Neutrophil (primary cell): ENCODE results near the gene SETD3.

Experiments
- H3K27ac ChIP-seq: fragments of 200-600 bp; sonication (generic); 2 replicates; pipeline ENCODE4 v1.5.1; 2016; ENCODE audit warnings: mild to moderate bottlenecking, moderate library complexity
- H3K27me3 ChIP-seq: fragments of 200-600 bp; sonication (generic); 2 replicates; pipeline ENCODE4 v1.6.0; 2016; ENCODE audit warnings: mild to moderate bottlenecking
- H3K36me3 ChIP-seq: fragments of 200-600 bp; sonication (generic); 2 replicates; pipeline ENCODE4 v1.5.1; 2017
- H3K4me1 ChIP-seq, 2 experiments: fragments of 200-600 bp in 1 of 2; sonication (generic) in 1 of 2; 1 replicate in 1 of 2; 2 replicates in 1 of 2; pipeline versions ENCODE4 v1.5.1 to v1.6.1; 2013 to 2016; ENCODE audit warnings: low read depth in 1 of 2, low read length in 1 of 2, mild to moderate bottlenecking in 1 of 2, moderate library complexity in 1 of 2; ENCODE audit not compliant: control insufficient read depth in 1 of 2, insufficient read depth in 1 of 2
- H3K4me3 ChIP-seq, 2 experiments: fragments of 200-600 bp in 1 of 2; sonication (generic) in 1 of 2; 1 replicate in 1 of 2; 2 replicates in 1 of 2; pipeline ENCODE4 v1.5.1; 2013 to 2016; ENCODE audit warnings: low read depth in 1 of 2, low read length in 1 of 2, mild to moderate bottlenecking in 1 of 2, moderate library complexity in 1 of 2
- H3K9me3 ChIP-seq: fragments of 200-600 bp; sonication (generic); 2 replicates; pipeline ENCODE4 v1.5.1; 2016
- TF ChIP-seq, protein P1 (sequence below): fragments of 200-600 bp; sonication (generic); IDR thresholded peaks from 2 replicates; pipeline ENCODE4 v1.5.1; 2016; ENCODE audit warnings: antibody characterized with exemption

Gene SETD3

DNA sequence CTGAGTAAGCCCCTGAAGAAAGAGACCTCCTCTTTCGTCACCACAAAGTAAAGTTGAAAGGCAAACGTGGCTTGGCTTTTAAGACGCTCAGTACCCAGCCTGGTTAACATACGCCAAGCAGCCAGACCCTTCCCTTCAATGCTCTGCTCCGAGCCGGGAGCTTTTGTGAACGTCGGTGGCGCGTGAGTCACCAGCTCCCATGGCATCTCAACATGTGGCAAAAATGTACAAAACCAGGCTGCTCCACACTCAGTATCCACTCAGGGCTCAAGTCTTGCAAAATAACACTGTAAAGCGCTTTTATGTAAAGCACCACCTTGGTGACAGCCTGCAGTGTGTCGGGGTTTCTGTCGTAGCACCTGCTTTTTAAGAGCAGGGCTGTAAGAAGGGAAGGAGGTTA, 89.0 kb downstream of the SETD3 start:
- no peak overlapping the region for H3K27ac ChIP-seq

DNA sequence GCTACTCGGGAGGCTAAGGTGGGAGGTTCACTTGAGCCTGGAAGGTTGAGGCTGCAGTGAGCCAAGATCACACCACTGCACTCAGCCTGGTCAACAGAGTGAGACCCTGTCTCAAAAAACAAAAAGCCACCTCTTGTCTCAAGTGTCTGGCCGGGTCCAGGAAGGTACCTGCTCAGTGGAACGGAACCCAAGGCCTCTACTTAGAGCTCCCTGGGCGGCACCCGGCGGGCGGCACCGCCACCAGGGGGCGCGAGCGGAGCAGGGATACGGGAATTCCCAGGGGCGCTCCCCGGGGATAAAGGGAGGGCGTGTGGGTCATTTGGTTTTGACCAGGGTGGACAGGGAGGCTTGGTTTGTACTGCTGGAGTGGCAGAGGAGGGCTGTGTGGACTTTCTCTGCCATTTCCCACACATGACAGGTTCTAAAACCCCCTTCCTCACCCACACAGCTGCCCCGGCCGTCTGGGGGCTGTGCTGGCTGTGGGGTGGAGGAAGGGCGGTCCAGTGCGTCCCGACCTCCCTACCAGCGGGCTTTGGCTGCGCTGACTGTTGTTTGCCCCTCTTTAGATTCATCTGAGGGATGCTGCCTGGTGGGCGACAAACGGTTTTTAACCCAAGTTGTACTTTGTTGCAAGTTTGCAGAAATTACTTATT, 91.4 kb downstream of the SETD3 start:
- peaks cover 6% of the 10 kb centered on the region for H3K36me3 ChIP-seq
- H3K9me3 ChIP-seq: no peaks in the 10 kb centered on the region
- TF ChIP-seq, protein P1, sequence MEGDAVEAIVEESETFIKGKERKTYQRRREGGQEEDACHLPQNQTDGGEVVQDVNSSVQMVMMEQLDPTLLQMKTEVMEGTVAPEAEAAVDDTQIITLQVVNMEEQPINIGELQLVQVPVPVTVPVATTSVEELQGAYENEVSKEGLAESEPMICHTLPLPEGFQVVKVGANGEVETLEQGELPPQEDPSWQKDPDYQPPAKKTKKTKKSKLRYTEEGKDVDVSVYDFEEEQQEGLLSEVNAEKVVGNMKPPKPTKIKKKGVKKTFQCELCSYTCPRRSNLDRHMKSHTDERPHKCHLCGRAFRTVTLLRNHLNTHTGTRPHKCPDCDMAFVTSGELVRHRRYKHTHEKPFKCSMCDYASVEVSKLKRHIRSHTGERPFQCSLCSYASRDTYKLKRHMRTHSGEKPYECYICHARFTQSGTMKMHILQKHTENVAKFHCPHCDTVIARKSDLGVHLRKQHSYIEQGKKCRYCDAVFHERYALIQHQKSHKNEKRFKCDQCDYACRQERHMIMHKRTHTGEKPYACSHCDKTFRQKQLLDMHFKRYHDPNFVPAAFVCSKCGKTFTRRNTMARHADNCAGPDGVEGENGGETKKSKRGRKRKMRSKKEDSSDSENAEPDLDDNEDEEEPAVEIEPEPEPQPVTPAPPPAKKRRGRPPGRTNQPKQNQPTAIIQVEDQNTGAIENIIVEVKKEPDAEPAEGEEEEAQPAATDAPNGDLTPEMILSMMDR: no peak
- no peak overlapping the region for H3K4me3 ChIP-seq
- no peak overlapping the region for H3K27ac ChIP-seq
- peaks cover 20% of the 10 kb centered on the region for H3K27me3 ChIP-seq
- H3K4me1 ChIP-seq: no peaks in the 10 kb centered on the region

More for the DNA sequence above, 89.0 kb downstream of the SETD3 start:
- H3K9me3 ChIP-seq: no peaks in the 10 kb centered on the region
- H3K27me3 ChIP-seq: peaks cover 8% of the 10 kb centered on the region
- peaks cover 28% of the 10 kb centered on the region for H3K36me3 ChIP-seq
- H3K4me1 ChIP-seq: no peaks in the 10 kb centered on the region
- no peak overlapping the region for H3K4me3 ChIP-seq
- TF ChIP-seq, protein P1: no peak

DNA sequence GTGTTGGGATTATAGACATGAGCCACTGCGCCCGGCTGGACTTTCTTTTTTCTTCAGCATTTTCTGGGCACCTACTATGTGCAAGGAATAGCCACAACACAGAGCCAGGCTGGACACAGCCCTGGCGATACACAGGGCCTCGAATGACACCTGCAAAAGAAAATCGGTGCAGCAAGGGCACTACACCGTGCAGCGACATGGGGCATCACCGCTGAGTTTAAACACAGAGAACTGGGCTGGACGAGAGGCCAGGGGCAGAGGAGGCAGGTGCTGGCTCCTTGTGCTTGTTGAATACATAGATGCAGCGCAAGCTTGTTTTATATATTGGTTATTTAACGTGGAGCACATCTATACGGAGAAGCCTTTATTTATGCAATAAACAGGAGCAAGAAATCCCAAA, 92.4 kb downstream of the SETD3 start:
- no peaks in the 10 kb centered on the region for H3K9me3 ChIP-seq
- TF ChIP-seq, protein P1: no peak
- H3K36me3 ChIP-seq: no peaks in the 10 kb centered on the region
- H3K4me3 ChIP-seq: no peak overlapping the region
- no peaks in the 10 kb centered on the region for H3K4me1 ChIP-seq
- H3K27me3 ChIP-seq: peaks cover 25% of the 10 kb centered on the region
- H3K27ac ChIP-seq: no peak overlapping the region

DNA sequence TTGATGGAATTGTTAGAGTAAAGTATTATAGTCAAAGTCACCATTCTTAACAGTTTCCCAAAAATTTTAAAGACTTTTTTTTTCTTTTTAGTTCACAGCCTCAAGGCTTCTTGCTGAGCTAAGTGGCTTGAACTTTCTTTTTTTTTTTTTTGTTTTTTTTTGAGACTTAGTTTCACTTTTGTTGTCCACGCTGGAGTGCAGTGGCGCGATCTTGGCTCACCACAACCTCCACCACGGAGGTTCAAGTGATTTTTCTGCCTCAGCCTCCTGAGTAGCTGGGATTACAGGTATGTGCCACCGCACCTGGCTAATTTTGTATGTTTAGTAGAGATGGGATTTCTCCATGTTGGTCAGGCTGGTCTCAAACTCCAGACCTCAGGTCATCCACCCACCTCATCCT, 92.8 kb downstream of the SETD3 start:
- H3K4me1 ChIP-seq: no peaks in the 10 kb centered on the region
- no peaks in the 10 kb centered on the region for H3K36me3 ChIP-seq
- TF ChIP-seq, protein P1: no peak
- peaks cover 25% of the 10 kb centered on the region for H3K27me3 ChIP-seq
- H3K9me3 ChIP-seq: no peaks in the 10 kb centered on the region
- H3K27ac ChIP-seq: no peak overlapping the region
- no peak overlapping the region for H3K4me3 ChIP-seq

DNA sequence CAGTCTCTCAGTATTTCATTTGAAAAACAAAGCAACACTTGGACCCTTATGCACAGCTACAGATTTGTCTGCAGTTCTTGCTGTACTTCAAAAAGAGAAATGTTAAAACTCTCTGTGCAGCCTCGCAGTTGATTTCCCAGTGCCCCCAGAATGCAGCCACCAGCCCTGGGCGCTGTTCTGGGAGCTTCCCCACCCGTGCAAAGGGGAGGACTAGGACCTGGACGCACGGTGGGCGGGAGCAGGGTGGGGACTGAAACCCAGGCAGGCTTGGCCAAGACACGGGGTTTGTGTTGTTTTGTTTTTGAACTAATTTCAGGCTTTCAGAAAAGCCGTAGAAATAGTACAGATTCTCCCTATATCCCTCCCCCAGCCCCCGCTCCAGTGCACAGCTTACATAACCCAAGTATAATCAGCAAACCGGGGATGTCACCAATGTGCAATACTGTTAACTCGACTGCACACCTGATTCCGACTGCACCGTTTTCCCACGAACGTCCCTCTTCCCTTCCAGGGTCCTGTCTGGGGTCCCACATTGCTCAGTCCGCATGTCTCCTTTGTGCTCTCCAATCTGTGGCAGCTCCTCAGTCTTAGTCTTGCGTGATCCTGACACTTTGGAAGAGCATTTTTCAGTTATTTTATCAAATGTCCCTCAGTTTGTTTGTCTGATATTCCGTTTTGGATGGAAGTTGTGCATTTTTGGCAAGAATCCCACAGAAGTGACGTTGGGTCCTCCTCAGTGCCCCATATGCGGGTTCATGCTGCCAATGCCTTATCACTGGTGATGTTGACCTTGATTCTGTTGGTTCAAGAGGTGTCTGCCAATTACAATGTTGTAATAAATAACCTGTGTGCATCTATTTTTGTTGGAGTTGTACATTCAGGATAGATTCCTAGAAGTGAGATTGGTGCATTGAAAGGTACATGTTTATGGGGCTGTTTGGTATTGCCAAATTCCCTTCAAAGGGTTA, 95.9 kb downstream of the SETD3 start:
- Histone ChIP-seq H3K27me3 (peaks cover 29% of the 10 kb centered on the region), H3K36me3 (no peaks in the 10 kb centered on the region), H3K27ac (no peak overlapping the region), H3K4me1 (no peaks in the 10 kb centered on the region), H3K4me3 (no peak overlapping the region), H3K9me3 (no peaks in the 10 kb centered on the region)
- TF ChIP-seq, protein P1: no peak
